Measurements from ENCODE around the gene NKAPD1.

Gene NKAPD1

DNA sequence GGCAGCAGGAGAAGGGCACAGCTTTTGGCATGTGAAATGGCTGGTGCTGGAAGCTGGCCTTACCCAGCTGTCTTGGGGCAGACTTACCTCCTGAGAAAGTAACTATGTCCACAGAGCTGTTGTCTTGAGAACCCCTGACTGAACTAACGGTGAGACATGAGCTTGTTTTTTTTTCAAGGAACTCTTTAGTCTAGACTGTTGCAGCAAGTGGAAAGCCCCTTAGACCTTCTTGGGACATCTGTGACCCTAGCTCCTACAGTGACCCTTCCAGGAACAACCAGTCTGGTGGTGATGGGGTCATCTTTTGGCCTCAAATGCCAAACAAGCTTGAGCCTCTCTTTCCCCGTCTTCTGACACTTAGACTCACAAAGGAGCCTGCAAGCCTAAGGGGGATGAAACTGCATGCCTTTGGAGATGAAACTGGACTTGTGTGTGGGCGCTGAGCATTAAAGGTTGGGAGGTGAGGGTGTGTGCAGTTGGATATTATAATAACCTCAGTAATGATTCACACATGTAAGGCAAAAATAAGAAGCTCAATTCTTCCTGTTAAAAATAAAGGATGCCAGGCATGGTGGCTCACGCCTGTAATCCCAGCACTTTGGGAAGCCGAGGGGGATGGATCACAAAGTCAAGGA, 48.0 kb downstream of the NKAPD1 start:
- H3K4me1 ChIP-seq (ENCODE audit: insufficient read depth, low read length): no peaks in the 10 kb centered on the region
- H3K36me3 ChIP-seq (ENCODE audit: insufficient read depth, low read length): no peaks in the 10 kb centered on the region
- H3K9me3 ChIP-seq (ENCODE audit: insufficient read depth, low read depth, low read length): no peaks in the 10 kb centered on the region
- H3K27me3 ChIP-seq (ENCODE audit: insufficient read depth, low read length): no peaks in the 10 kb centered on the region
- no peak overlapping the region for H3K4me3 ChIP-seq (ENCODE audit: low read length)
- WGBS: 93% methylated on average over 5 of the region's 5 CpGs
- no peak overlapping the region for H3K9ac ChIP-seq (ENCODE audit: low read depth, low read length)
- no peak overlapping the region for H3K27ac ChIP-seq (ENCODE audit: low read depth, low read length)

DNA sequence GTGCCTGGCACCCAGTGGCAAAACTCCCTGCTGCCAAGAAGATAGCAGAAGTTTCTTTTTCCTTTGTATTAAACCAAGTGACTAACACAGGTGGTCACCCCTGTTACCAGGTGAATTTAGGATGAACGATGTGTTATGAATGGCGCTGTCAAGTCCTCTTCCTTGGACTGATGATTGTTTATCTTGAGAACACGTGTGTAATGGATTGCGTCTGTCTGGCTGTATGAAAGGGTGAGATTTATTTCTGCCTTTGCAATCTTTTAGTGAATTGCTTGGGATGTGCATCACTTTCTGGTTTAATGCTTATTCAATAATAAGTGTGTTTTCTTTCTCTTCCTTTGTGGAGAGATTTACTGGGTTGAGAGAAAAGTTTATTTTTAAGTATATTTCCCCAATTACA, 49.0 kb downstream of the NKAPD1 start:
- no peak overlapping the region for H3K9ac ChIP-seq (ENCODE audit: low read depth, low read length)
- WGBS: 93% methylated on average over 4 of the region's 4 CpGs
- no peaks in the 10 kb centered on the region for H3K36me3 ChIP-seq (ENCODE audit: insufficient read depth, low read length)
- no peaks in the 10 kb centered on the region for H3K9me3 ChIP-seq (ENCODE audit: insufficient read depth, low read depth, low read length)
- no peak overlapping the region for H3K4me3 ChIP-seq (ENCODE audit: low read length)
- H3K27me3 ChIP-seq (ENCODE audit: insufficient read depth, low read length): no peaks in the 10 kb centered on the region
- no peak overlapping the region for H3K27ac ChIP-seq (ENCODE audit: low read depth, low read length)
- no peaks in the 10 kb centered on the region for H3K4me1 ChIP-seq (ENCODE audit: insufficient read depth, low read length)

DNA sequence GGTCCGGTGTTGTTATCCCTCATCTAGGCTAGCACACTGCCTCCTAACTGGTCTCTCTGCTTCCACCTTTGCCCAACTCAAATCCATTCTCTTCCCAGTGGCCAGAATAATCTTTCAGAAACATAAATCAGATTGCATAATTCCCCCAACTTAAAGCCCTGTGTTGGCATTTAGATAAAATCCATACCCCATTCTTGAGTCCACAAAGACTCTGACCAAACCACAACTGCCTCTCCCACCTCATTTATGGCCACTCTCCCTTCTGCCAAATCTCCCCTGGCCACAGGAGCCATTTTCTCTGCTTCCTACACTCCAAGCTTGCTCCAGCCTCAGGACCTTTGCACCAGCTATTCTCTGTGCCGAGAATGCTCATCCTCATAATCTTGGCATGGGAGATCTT, 53.0 kb downstream of the NKAPD1 start:
- no peaks in the 10 kb centered on the region for H3K9me3 ChIP-seq (ENCODE audit: insufficient read depth, low read depth, low read length)
- H3K4me1 ChIP-seq (ENCODE audit: insufficient read depth, low read length): no peaks in the 10 kb centered on the region
- no peak overlapping the region for H3K9ac ChIP-seq (ENCODE audit: low read depth, low read length)
- H3K36me3 ChIP-seq (ENCODE audit: insufficient read depth, low read length): no peaks in the 10 kb centered on the region
- H3K4me3 ChIP-seq (ENCODE audit: low read length): no peak overlapping the region
- WGBS: 94% methylated on average over 2 of the region's 2 CpGs
- no peaks in the 10 kb centered on the region for H3K27me3 ChIP-seq (ENCODE audit: insufficient read depth, low read length)
- H3K27ac ChIP-seq (ENCODE audit: low read depth, low read length): no peak overlapping the region

DNA sequence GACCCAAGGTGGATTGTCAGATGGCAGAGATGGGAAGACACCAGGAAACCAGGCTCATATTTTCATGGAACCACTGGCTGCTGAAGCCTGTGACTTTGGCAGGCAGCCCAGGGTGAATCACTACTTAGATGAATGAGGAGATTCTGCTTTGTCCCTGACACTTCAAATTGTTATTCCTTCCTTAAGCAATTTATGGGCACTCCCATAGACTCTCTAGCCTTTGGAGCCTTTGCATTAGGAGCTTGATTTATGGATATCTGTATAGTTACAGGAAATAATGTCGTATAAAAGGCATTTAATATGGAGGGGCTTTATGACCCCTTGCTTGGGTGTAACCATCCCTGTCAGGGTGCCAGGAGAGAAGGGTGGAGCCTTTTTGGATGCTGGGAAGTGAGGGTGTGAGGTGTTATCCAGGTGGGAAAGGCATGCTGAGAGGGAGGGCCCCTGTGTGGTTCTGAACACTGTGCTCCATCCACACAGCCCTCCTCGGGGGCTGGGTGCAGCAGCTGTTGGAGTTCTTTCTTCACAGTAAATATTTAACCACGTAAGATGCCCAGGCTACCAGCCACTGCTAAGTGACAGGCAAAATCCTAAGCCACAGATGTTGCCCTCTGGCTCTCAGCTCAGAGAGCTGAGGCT, 54.5 kb downstream of the NKAPD1 start:
- 86% methylated on average over 3 of the region's 3 CpGs for WGBS
- Histone ChIP-seq H3K4me3 (ENCODE audit: low read length) (no peak overlapping the region), H3K27me3 (ENCODE audit: insufficient read depth, low read length) (no peaks in the 10 kb centered on the region), H3K9ac (ENCODE audit: low read depth, low read length) (no peak overlapping the region), H3K9me3 (ENCODE audit: insufficient read depth, low read depth, low read length) (no peaks in the 10 kb centered on the region), H3K27ac (ENCODE audit: low read depth, low read length) (no peak overlapping the region), H3K4me1 (ENCODE audit: insufficient read depth, low read length) (no peaks in the 10 kb centered on the region), H3K36me3 (ENCODE audit: insufficient read depth, low read length) (no peaks in the 10 kb centered on the region)

DNA sequence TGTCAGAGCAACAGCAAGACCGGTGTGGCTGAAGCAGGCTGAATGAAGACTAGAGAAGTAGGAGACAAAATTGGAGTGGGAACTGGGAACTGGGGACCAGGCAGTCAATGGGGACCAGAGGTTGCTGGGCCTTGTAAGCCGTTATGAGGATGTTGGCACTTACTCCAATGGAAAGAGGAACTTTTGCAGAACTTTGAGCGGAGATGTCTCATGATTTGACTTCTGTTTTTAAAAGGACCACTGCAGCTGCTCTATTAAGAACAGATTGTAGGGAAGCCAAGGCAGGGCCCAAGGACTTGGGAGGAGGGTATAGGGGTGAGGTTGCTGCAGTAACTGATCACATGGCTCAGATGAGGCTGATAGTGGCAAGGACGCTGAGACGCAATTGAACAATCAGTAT, 55.6 kb downstream of the NKAPD1 start:
- 90% methylated on average over 5 of the region's 5 CpGs for WGBS

DNA sequence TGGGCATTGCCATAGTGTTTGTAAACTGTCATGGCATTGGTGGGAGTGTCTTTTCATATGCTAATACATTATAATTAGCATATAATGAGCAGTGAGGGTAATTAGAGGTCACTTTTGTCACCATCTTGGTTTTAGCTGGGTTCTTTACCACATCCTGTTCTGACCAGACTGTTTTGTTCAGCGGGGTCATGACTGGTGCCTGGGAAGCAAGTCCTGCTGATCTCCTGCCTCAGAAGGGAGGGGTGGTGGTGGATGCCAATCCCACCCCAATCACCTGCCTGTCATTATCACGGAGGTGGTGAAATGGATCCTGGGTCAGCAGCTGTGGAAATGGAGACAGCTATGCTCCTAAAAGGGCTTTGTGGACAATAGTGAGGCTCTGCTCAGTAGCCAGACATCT, 58.6 kb downstream of the NKAPD1 start:
- H3K27ac ChIP-seq (ENCODE audit: low read depth, low read length): no peak overlapping the region
- H3K4me1 ChIP-seq (ENCODE audit: insufficient read depth, low read length): no peaks in the 10 kb centered on the region
- no peaks in the 10 kb centered on the region for H3K27me3 ChIP-seq (ENCODE audit: insufficient read depth, low read length)
- WGBS: 75% methylated on average over 2 of the region's 2 CpGs
- no peak overlapping the region for H3K9ac ChIP-seq (ENCODE audit: low read depth, low read length)
- no peaks in the 10 kb centered on the region for H3K9me3 ChIP-seq (ENCODE audit: insufficient read depth, low read depth, low read length)
- H3K4me3 ChIP-seq (ENCODE audit: low read length): no peak overlapping the region
- no peaks in the 10 kb centered on the region for H3K36me3 ChIP-seq (ENCODE audit: insufficient read depth, low read length)

More for the DNA sequence above, 55.6 kb downstream of the NKAPD1 start:
- Histone ChIP-seq H3K4me1 (ENCODE audit: insufficient read depth, low read length) (no peaks in the 10 kb centered on the region), H3K27ac (ENCODE audit: low read depth, low read length) (no peak overlapping the region), H3K4me3 (ENCODE audit: low read length) (no peak overlapping the region), H3K36me3 (ENCODE audit: insufficient read depth, low read length) (no peaks in the 10 kb centered on the region), H3K27me3 (ENCODE audit: insufficient read depth, low read length) (no peaks in the 10 kb centered on the region), H3K9me3 (ENCODE audit: insufficient read depth, low read depth, low read length) (no peaks in the 10 kb centered on the region), H3K9ac (ENCODE audit: low read depth, low read length) (no peak overlapping the region)

DNA sequence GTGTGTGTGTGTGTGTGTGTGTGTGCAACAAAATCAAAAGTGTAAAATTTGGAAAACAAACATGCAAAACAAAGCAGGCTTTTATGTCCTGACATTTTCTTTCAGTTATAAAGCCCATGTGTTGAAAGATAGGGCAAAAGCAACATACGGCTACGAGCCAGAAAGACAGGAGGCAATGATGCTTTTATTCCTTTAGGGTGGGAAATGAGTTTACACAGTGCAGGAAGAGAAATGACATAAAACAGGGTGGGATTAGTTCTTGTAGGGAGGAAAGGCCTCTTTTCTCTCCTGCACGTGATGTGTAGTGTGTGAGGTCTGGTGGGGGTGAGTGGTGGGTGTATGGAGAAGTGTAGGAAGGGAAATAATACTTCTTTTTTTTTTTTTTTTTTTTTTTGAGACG, 60.4 kb downstream of the NKAPD1 start:
- WGBS: 94% methylated on average over 2 of the region's 4 CpGs
- no peaks in the 10 kb centered on the region for H3K9me3 ChIP-seq (ENCODE audit: insufficient read depth, low read depth, low read length)
- no peak overlapping the region for H3K9ac ChIP-seq (ENCODE audit: low read depth, low read length)
- no peaks in the 10 kb centered on the region for H3K4me1 ChIP-seq (ENCODE audit: insufficient read depth, low read length)
- H3K36me3 ChIP-seq (ENCODE audit: insufficient read depth, low read length): no peaks in the 10 kb centered on the region
- no peaks in the 10 kb centered on the region for H3K27me3 ChIP-seq (ENCODE audit: insufficient read depth, low read length)
- H3K27ac ChIP-seq (ENCODE audit: low read depth, low read length): no peak overlapping the region
- no peak overlapping the region for H3K4me3 ChIP-seq (ENCODE audit: low read length)

All from HUES64 (cell line).